Endothelial cell of umbilical vein (primary cell): ENCODE measurements around the gene MYH15. TPM values are rescaled to one million over a fixed set of nuclear protein-coding genes. Genes with fewer than 3 reads are reported as not detected.

Experiments
- BruUV-seq: library from RNA; stranded (reverse); fragments of 400-500 nt; replicated peaks from 2 replicates; lab custom pipeline; 2021; lab: Mats Ljungman, UMichigan
- CTCF ChIA-PET: fragments of 300-600, 350-600 bp; sonication (Branson Sonifier 250); formaldehyde crosslinking; loops from one replicate; lab custom pipeline; 2021; ENCODE audit warnings: antibody characterized with exemption, inconsistent platforms; lab: Charles Lee
- POLR2A ChIA-PET: fragments of 300-600, 350-600 bp; sonication (Branson Sonifier 250); formaldehyde crosslinking; loops from one replicate; lab custom pipeline; 2021; ENCODE audit warnings: antibody characterized with exemption, inconsistent platforms; lab: Charles Lee
- DNase-seq: peaks from one replicate; pipeline ENCODE4 v3.0.0-alpha.2; 2011; ENCODE audit warnings: low read depth, low spot score
- FAIRE-seq: peaks from 2 replicates; lab custom pipeline; 2011; peaks lifted over from hg19 to GRCh38; lab: Jason Lieb, UNC
- H2AFZ ChIP-seq: 2 replicates; pipeline ENCODE4 v1.6.0; 2012; ENCODE audit warnings: low read depth, low read length, control low read depth, inconsistent platforms
- H3K27ac ChIP-seq: 2 replicates; pipeline ENCODE4 v1.5.1; 2011; ENCODE audit warnings: low read depth, mild to moderate bottlenecking, control low read depth, low read length, moderate library complexity; ENCODE audit not compliant: insufficient read depth
- H3K27me3 ChIP-seq, 2 experiments: 2 replicates each; pipeline versions ENCODE4 v1.6.0 to v1.6.1; 2011; ENCODE audit warnings: low read length in 2 of 2, mixed read lengths in 1 of 2; ENCODE audit not compliant: control insufficient read depth in 2 of 2, insufficient read depth in 2 of 2
- H3K36me3 ChIP-seq, 2 experiments: 2 replicates in 1 of 2; 3 replicates in 1 of 2; pipeline ENCODE4 v1.5.1; 2011; ENCODE audit warnings: low read length in 2 of 2, mild to moderate bottlenecking in 1 of 2, moderate library complexity in 1 of 2; ENCODE audit not compliant: control insufficient read depth in 2 of 2, insufficient read depth in 2 of 2; ENCODE audit errors: extremely low read depth in 1 of 2
- H3K4me1 ChIP-seq: 3 replicates; pipeline ENCODE4 v1.5.1; 2011; ENCODE audit warnings: mild to moderate bottlenecking, low read length; ENCODE audit not compliant: control insufficient read depth, insufficient read depth; ENCODE audit errors: extremely low read depth
- H3K4me2 ChIP-seq: 2 replicates; pipeline ENCODE4 v1.6.1; 2011; ENCODE audit warnings: low read length, control low read depth, mixed read lengths; ENCODE audit not compliant: insufficient read depth
- H3K4me3 ChIP-seq, 3 experiments: fragments of 200-600 bp in 1 of 3; sonication (generic), shearing (Covaris generic) in 1 of 3; replicated peaks in 1 of 3; 2 replicates each; pipeline ENCODE4 v1.5.1; 2011 to 2016; ENCODE audit warnings: control low read depth in 3 of 3, low read length in 3 of 3, mild to moderate bottlenecking in 2 of 3, inconsistent platforms in 1 of 3, low read depth in 1 of 3, moderate library complexity in 1 of 3; ENCODE audit not compliant: insufficient read depth in 1 of 3
- H3K79me2 ChIP-seq: 2 replicates; pipeline ENCODE4 v1.6.0; 2012; ENCODE audit warnings: low read length, inconsistent platforms; ENCODE audit not compliant: control insufficient read depth, insufficient read depth
- H3K9ac ChIP-seq: replicated peaks from 2 replicates; pipeline ENCODE3; 2011; ENCODE audit warnings: low read length, control low read depth; ENCODE audit not compliant: insufficient read depth; ENCODE audit errors: extremely low read depth
- H3K9me1 ChIP-seq: replicated peaks from 3 replicates; pipeline ENCODE4 v1.6.0; 2011; ENCODE audit warnings: mild to moderate bottlenecking, low read length; ENCODE audit not compliant: control insufficient read depth, insufficient read depth; ENCODE audit errors: extremely low read depth
- H3K9me3 ChIP-seq: replicated peaks from 2 replicates; pipeline ENCODE4 v1.5.1; 2012; ENCODE audit warnings: low read length, inconsistent platforms; ENCODE audit not compliant: control insufficient read depth, insufficient read depth
- H4K20me1 ChIP-seq: replicated peaks from 2 replicates; pipeline ENCODE3; 2011; ENCODE audit warnings: mild to moderate bottlenecking, low read length; ENCODE audit not compliant: control insufficient read depth, insufficient read depth; ENCODE audit errors: extremely low read depth
- CTCF ChIP-seq, 2 donors: IDR thresholded peaks; 1 replicate in 1 of 2; 2 replicates in 1 of 2; pipeline ENCODE4 v1.5.1; 2011; ENCODE audit warnings: low read length in 2 of 2, mild to moderate bottlenecking in 2 of 2, moderate library complexity in 2 of 2, control low read depth in 1 of 2, inconsistent platforms in 1 of 2, low read depth in 1 of 2; ENCODE audit not compliant: insufficient read depth in 1 of 2; ENCODE audit errors: extremely low read depth in 1 of 2
- EZH2 ChIP-seq: IDR thresholded peaks from 2 replicates; pipeline ENCODE4 v1.6.1; 2012; ENCODE audit warnings: borderline replicate concordance, low read depth, mild to moderate bottlenecking, moderate library complexity, low read length, inconsistent platforms; ENCODE audit not compliant: severe bottlenecking
- FOS ChIP-seq: IDR thresholded peaks from 2 replicates; pipeline ENCODE4 v1.6.1; 2011; ENCODE audit warnings: mild to moderate bottlenecking, low read length, moderate library complexity, borderline replicate concordance; ENCODE audit not compliant: insufficient read depth
- GATA2 ChIP-seq: IDR thresholded peaks from 2 replicates; pipeline ENCODE4 v1.7.0; 2011; ENCODE audit warnings: low read depth, mild to moderate bottlenecking, moderate library complexity, mixed read lengths, low read length; ENCODE audit not compliant: insufficient read length, insufficient read depth
- JUN ChIP-seq: IDR thresholded peaks from 2 replicates; pipeline ENCODE4 v1.6.1; 2011; ENCODE audit warnings: borderline replicate concordance, low read depth; ENCODE audit not compliant: insufficient read length, insufficient read depth
- MAX ChIP-seq: IDR thresholded peaks from 2 replicates; pipeline ENCODE4 v1.6.1; 2011; ENCODE audit not compliant: insufficient read depth, insufficient read length
- MYC ChIP-seq: IDR thresholded peaks from one replicate; pipeline ENCODE4 v1.6.1; 2011; ENCODE audit warnings: mild to moderate bottlenecking, low read depth, low read length
- POLR2A ChIP-seq: IDR thresholded peaks from 2 replicates; pipeline ENCODE4 v1.6.1; 2012; ENCODE audit warnings: low read depth, mild to moderate bottlenecking, control low read depth, low read length
- POLR2AphosphoS5 ChIP-seq: IDR thresholded peaks from 2 replicates; pipeline ENCODE4 v1.6.1; 2012; ENCODE audit warnings: low read depth, mild to moderate bottlenecking, control low read depth, low read length, moderate library complexity; ENCODE audit not compliant: insufficient read depth
- dilution Hi-C: fragments of 300-500 bp; cut with MboI; formaldehyde crosslinking; loops from one replicate; pipeline ENCODE4 v1.15.0; 2019; ENCODE audit warnings: low sequenced_read_pairs; ENCODE audit not compliant: extremely low pct_ligation_motif_present
- intact Hi-C: fragments of 100-400 bp; cut with micrococcal nuclease; formaldehyde crosslinking; loops from one replicate; pipeline ENCODE4 v1.10.0; 2022
- polyA plus RNA-seq, 4 experiments: library from polyadenylated mRNA; depleted of rRNA in 3 of 4; stranded (reverse) in 3 of 4; unstranded in 1 of 4; fragments of >200 nt; gene quantifications; 2 replicates each; pipeline versions ENCODE4 v1.2.1 to v1.2.3, GENCODE V29; 2011 to 2012; ENCODE audit warnings: missing spikeins in 1 of 4
- total RNA-seq: library from RNA; stranded (reverse); gene quantifications from 2 replicates; pipeline ENCODE4 v1.2.3, GENCODE V29; 2021

MYH15 gene
- total and polyA plus RNA-seq, 2 donors (not counting 3 experiments of a cell fraction or from before 2014, with no cell fraction given), result 0.27 TPM; not detected in 1

GRCh38 chr3:108527817-108528216 lies 17.4 kb upstream of the MYH15 start:
- no peak overlapping the region for H3K9ac ChIP-seq
- BruUV-seq, result no TSS peak
- H3K4me3 ChIP-seq, result no peak overlapping the region
- H2AFZ ChIP-seq, result no peak overlapping the region
- FAIRE-seq, result no peak
- H3K27me3 ChIP-seq, result peaks cover 2 to 3% of the 10 kb centered on the region in 2 experiments
- no peaks in the 10 kb centered on the region for H3K4me1 ChIP-seq
- POLR2A ChIA-PET, result no interaction called here
- dilution Hi-C loops (no loop called here), intact Hi-C loops (no loop called here)
- TF ChIP-seq POLR2AphosphoS5 (no peak), POLR2A (no peak), JUN (no peak), FOS (no peak), GATA2 (no peak), MAX (no peak), MYC (no peak), CTCF (IDR thresholded peaks at IDR 0.05; ENCODE audit: extremely low read depth in 1 of 2, insufficient read depth in 1 of 2, low read depth in 1 of 2, low read length in 2 of 2) (no peak), EZH2 (no peak)
- H3K9me1 ChIP-seq, result no peaks in the 10 kb centered on the region
- H3K36me3 ChIP-seq, result no peaks in the 10 kb centered on the region
- no peaks in the 10 kb centered on the region for H3K9me3 ChIP-seq
- no peak overlapping the region for H3K4me2 ChIP-seq
- H4K20me1 ChIP-seq, result no peaks in the 10 kb centered on the region
- no peak overlapping the region for H3K27ac ChIP-seq
- no peak for DNase-seq
- H3K79me2 ChIP-seq, result no peaks in the 10 kb centered on the region
- CTCF ChIA-PET, result interaction anchor here (1.2 kb wide), 1 partner anchor 27 kb away, joined by 3 read pairs; no protein-coding TSS in a partner anchor
